Muscle layer of duodenum (tissue), 2 donors: Measurements from ENCODE around the gene LDHAL6B.

Source experiments
- H3K27ac ChIP-seq: one replicate; pipeline ENCODE4 v1.7.0; 2013; ENCODE audit warnings: mild to moderate bottlenecking, low read length
- H3K27me3 ChIP-seq: one replicate; pipeline ENCODE4 v1.7.0; 2013; ENCODE audit warnings: low read depth, mild to moderate bottlenecking, control low read depth, low read length
- H3K36me3 ChIP-seq, 2 donors: one replicate each; pipeline ENCODE4 v1.7.0; 2013; ENCODE audit warnings: low read length in 2 of 2, control low read depth in 1 of 2, mild to moderate bottlenecking in 1 of 2; ENCODE audit not compliant: insufficient read depth in 2 of 2, control insufficient read depth in 1 of 2
- H3K4me1 ChIP-seq, 2 donors: one replicate each; pipeline ENCODE4 v1.7.0; 2013; ENCODE audit warnings: low read length in 2 of 2, mild to moderate bottlenecking in 2 of 2, control low read depth in 1 of 2, moderate library complexity in 1 of 2; ENCODE audit not compliant: insufficient read depth in 2 of 2, control insufficient read depth in 1 of 2
- H3K4me3 ChIP-seq, 2 donors: one replicate each; pipeline ENCODE4 v1.7.0; 2013; ENCODE audit warnings: low read length in 2 of 2, low read depth in 1 of 2, mild to moderate bottlenecking in 1 of 2
- H3K9me3 ChIP-seq, 2 donors: one replicate each; pipeline ENCODE4 v1.7.0; 2013; ENCODE audit warnings: low read length in 2 of 2, control low read depth in 1 of 2, mild to moderate bottlenecking in 1 of 2; ENCODE audit not compliant: control insufficient read depth in 1 of 2
- donor health status: healthy.

Gene LDHAL6B

GRCh38 chr15:59222906-59223550, 16.4 kb downstream of the LDHAL6B start:
- Histone ChIP-seq H3K36me3 (peaks cover 14 to 27% of the 10 kb centered on the region in 2 donors), H3K9me3 (no peaks in the 10 kb centered on the region), H3K27me3 (no peaks in the 10 kb centered on the region), H3K4me1 (no peaks in the 10 kb centered on the region), H3K4me3 (no peak overlapping the region), H3K27ac (no peak overlapping the region)

GRCh38 chr15:59223736-59224135, 17.1 kb downstream of the LDHAL6B start:
- no peak overlapping the region for H3K4me3 ChIP-seq
- H3K4me1 ChIP-seq: no peaks in the 10 kb centered on the region
- peaks cover 14 to 27% of the 10 kb centered on the region in 2 donors for H3K36me3 ChIP-seq
- no peaks in the 10 kb centered on the region for H3K9me3 ChIP-seq
- H3K27me3 ChIP-seq: no peaks in the 10 kb centered on the region
- H3K27ac ChIP-seq: no peak overlapping the region

- Histone ChIP-seq H3K36me3 (peaks cover 14 to 24% of the 10 kb centered on the region in 2 donors), H3K4me1 (peaks cover 0 to 3% of the 10 kb centered on the region in 2 donors)
Measured at GRCh38 chr15:59224474-59224873, 17.8 kb downstream of the LDHAL6B start.

GRCh38 chr15:59227021-59227420, 20.4 kb downstream of the LDHAL6B start:
- no peak overlapping the region for H3K27ac ChIP-seq
- H3K4me3 ChIP-seq: no peak overlapping the region
- peaks cover 0 to 4% of the 10 kb centered on the region in 2 donors for H3K4me1 ChIP-seq
- H3K36me3 ChIP-seq: peaks cover 14 to 20% of the 10 kb centered on the region in 2 donors
- no peaks in the 10 kb centered on the region for H3K9me3 ChIP-seq
- H3K27me3 ChIP-seq: no peaks in the 10 kb centered on the region

More at GRCh38 chr15:59224474-59224873, 17.8 kb downstream of the LDHAL6B start:
- Histone ChIP-seq H3K27ac (no peak overlapping the region), H3K27me3 (no peaks in the 10 kb centered on the region), H3K4me3 (no peak overlapping the region), H3K9me3 (no peaks in the 10 kb centered on the region)

GRCh38 chr15:59229015-59229414, 22.4 kb downstream of the LDHAL6B start:
- Histone ChIP-seq H3K27me3 (no peaks in the 10 kb centered on the region), H3K4me3 (no peak overlapping the region), H3K36me3 (peaks cover 6 to 10% of the 10 kb centered on the region in 2 donors), H3K9me3 (no peaks in the 10 kb centered on the region), H3K27ac (no peak overlapping the region), H3K4me1 (peaks cover 0 to 8% of the 10 kb centered on the region in 2 donors)

GRCh38 chr15:59229453-59229852, 22.8 kb downstream of the LDHAL6B start:
- Histone ChIP-seq H3K4me3 (no peak overlapping the region), H3K9me3 (no peaks in the 10 kb centered on the region), H3K36me3 (peaks cover 2 to 5% of the 10 kb centered on the region in 2 donors), H3K27ac (no peak overlapping the region), H3K4me1 (peaks cover 0 to 8% of the 10 kb centered on the region in 2 donors), H3K27me3 (no peaks in the 10 kb centered on the region)

- Histone ChIP-seq H3K36me3 (peaks cover 0 to 4% of the 10 kb centered on the region in 2 donors), H3K9me3 (no peaks in the 10 kb centered on the region), H3K27me3 (no peaks in the 10 kb centered on the region), H3K4me3 (no peak overlapping the region), H3K27ac (no peak overlapping the region), H3K4me1 (peaks cover 0 to 8% of the 10 kb centered on the region in 2 donors)
Measured at GRCh38 chr15:59230531-59231055, 23.9 kb downstream of the LDHAL6B start.

GRCh38 chr15:59232476-59232875, 25.8 kb downstream of the LDHAL6B start:
- Histone ChIP-seq H3K4me3 (no peak overlapping the region), H3K27ac (no peak overlapping the region), H3K36me3 (no peaks in the 10 kb centered on the region), H3K9me3 (no peaks in the 10 kb centered on the region), H3K4me1 (peaks cover 0 to 8% of the 10 kb centered on the region in 2 donors), H3K27me3 (no peaks in the 10 kb centered on the region)

- Histone ChIP-seq H3K27me3 (no peaks in the 10 kb centered on the region), H3K27ac (no peak overlapping the region), H3K4me3 (no peak overlapping the region), H3K36me3 (no peaks in the 10 kb centered on the region), H3K9me3 (no peaks in the 10 kb centered on the region), H3K4me1 (peaks cover 0 to 5% of the 10 kb centered on the region in 2 donors)
Measured at GRCh38 chr15:59236394-59236793, 29.8 kb downstream of the LDHAL6B start.

- Histone ChIP-seq H3K9me3 (no peaks in the 10 kb centered on the region), H3K4me3 (no peak overlapping the region), H3K27me3 (no peaks in the 10 kb centered on the region), H3K36me3 (no peaks in the 10 kb centered on the region), H3K4me1 (peaks cover 0 to 1% of the 10 kb centered on the region in 2 donors), H3K27ac (no peak overlapping the region)
Measured at GRCh38 chr15:59237119-59237855, 30.6 kb downstream of the LDHAL6B start.

GRCh38 chr15:59237924-59238331, 31.3 kb downstream of the LDHAL6B start:
- Histone ChIP-seq H3K4me3 (no peak overlapping the region), H3K4me1 (no peaks in the 10 kb centered on the region), H3K27ac (no peak overlapping the region), H3K9me3 (no peaks in the 10 kb centered on the region), H3K36me3 (no peaks in the 10 kb centered on the region), H3K27me3 (no peaks in the 10 kb centered on the region)
